Spleen (tissue), 7 donors: Measurements from ENCODE around the gene AMN.

Source experiments
- POLR2A ChIP-seq, 3 donors: fragments of 450-650 bp; IDR thresholded peaks; one replicate each; pipeline ENCODE4 v1.5.1; 2017; ENCODE audit warnings: antibody characterized with exemption in 3 of 3, mild to moderate bottlenecking in 1 of 3
- POLR2AphosphoS5 ChIP-seq, 3 donors: sonication (generic); formaldehyde crosslinking; IDR thresholded peaks; one replicate each; pipeline ENCODE4 v1.5.1; 2017; ENCODE audit warnings: antibody characterized with exemption in 3 of 3
- TF ChIP-seq, protein P1 (sequence below), 11 experiments: fragments of 200-600 bp in 7 of 11; fragments of 450-650 bp in 4 of 11; sonication (generic) in 4 of 11; IDR thresholded peaks in 8 of 11; conservative IDR thresholded peaks in 3 of 11; 1 replicate in 7 of 11; 2 replicates in 4 of 11; pipeline versions ENCODE4 v1.4.0 to v1.8.0; 2016 to 2021; ENCODE audit warnings: antibody characterized with exemption in 11 of 11, inconsistent platforms in 4 of 11, mild to moderate bottlenecking in 1 of 11
- donor health status: DM: no; HTN: no; CAD: no; lungs with moderate emphysema.
- donor health status: DM: no; HTN: no; CAD: no.
- donor health status: DM: no; HTN: no; CAD: no.

GRCh38 chr14:102943979-102944378 is 21.5 kb downstream of the AMN start:
- TF ChIP-seq, protein P1, sequence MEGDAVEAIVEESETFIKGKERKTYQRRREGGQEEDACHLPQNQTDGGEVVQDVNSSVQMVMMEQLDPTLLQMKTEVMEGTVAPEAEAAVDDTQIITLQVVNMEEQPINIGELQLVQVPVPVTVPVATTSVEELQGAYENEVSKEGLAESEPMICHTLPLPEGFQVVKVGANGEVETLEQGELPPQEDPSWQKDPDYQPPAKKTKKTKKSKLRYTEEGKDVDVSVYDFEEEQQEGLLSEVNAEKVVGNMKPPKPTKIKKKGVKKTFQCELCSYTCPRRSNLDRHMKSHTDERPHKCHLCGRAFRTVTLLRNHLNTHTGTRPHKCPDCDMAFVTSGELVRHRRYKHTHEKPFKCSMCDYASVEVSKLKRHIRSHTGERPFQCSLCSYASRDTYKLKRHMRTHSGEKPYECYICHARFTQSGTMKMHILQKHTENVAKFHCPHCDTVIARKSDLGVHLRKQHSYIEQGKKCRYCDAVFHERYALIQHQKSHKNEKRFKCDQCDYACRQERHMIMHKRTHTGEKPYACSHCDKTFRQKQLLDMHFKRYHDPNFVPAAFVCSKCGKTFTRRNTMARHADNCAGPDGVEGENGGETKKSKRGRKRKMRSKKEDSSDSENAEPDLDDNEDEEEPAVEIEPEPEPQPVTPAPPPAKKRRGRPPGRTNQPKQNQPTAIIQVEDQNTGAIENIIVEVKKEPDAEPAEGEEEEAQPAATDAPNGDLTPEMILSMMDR (IDR thresholded peaks at IDR 0.05 in 8 of 11, conservative IDR thresholded peaks at IDR 0.05 in 3 of 11), result no peak
- no peak for TF ChIP-seq POLR2AphosphoS5 (IDR thresholded peaks at IDR 0.05)
- TF ChIP-seq POLR2A (IDR thresholded peaks at IDR 0.05), result no peak
